Hepatocyte (in vitro differentiated cells): ENCODE results near the gene HOPX.

Experiments
- EZH2 ChIP-seq: fragments of 200-600 bp; sonication (generic); IDR thresholded peaks from 2 replicates; pipeline ENCODE4 v1.6.1; 2016; ENCODE audit warnings: antibody characterized with exemption, mild to moderate bottlenecking, borderline replicate concordance
- TF ChIP-seq, protein P1 (sequence below): fragments of 200-600 bp; sonication (generic); IDR thresholded peaks from 2 replicates; pipeline ENCODE4 v1.5.1; 2016; ENCODE audit warnings: antibody characterized with exemption, mild to moderate bottlenecking; ENCODE audit not compliant: poor library complexity

- TF ChIP-seq, protein P1, sequence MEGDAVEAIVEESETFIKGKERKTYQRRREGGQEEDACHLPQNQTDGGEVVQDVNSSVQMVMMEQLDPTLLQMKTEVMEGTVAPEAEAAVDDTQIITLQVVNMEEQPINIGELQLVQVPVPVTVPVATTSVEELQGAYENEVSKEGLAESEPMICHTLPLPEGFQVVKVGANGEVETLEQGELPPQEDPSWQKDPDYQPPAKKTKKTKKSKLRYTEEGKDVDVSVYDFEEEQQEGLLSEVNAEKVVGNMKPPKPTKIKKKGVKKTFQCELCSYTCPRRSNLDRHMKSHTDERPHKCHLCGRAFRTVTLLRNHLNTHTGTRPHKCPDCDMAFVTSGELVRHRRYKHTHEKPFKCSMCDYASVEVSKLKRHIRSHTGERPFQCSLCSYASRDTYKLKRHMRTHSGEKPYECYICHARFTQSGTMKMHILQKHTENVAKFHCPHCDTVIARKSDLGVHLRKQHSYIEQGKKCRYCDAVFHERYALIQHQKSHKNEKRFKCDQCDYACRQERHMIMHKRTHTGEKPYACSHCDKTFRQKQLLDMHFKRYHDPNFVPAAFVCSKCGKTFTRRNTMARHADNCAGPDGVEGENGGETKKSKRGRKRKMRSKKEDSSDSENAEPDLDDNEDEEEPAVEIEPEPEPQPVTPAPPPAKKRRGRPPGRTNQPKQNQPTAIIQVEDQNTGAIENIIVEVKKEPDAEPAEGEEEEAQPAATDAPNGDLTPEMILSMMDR = no peak
- TF ChIP-seq EZH2 = no peak
Observed at GRCh38 chr4:56612282-56612681, 68.8 kb downstream of the HOPX start.
